ENCODE measurements around the gene EIF2S1. TPM values are rescaled to one million over a fixed set of nuclear protein-coding genes. Genes with fewer than 3 reads are reported as not detected.

Gene EIF2S1
- total and polyA plus RNA-seq, 4 donors: 32.3 to 84.6 (median 70.1) TPM

GRCh38 chr14:67396381-67396970 lies 36.3 kb downstream of the EIF2S1 start:
- Histone ChIP-seq H3K27ac (ENCODE audit: low read depth in 1 of 2, low read length in 2 of 2) (no peak overlapping the region), H3K27me3 (ENCODE audit: control insufficient read depth in 4 of 4, insufficient read depth in 4 of 4, low read length in 3 of 4) (no peaks in the 10 kb centered on the region), H3K36me3 (ENCODE audit: control insufficient read depth in 4 of 4, insufficient read depth in 3 of 4, low read depth in 1 of 4, low read length in 3 of 4) (no peaks in the 10 kb centered on the region), H3K4me3 (ENCODE audit: low read depth in 1 of 3, low read length in 3 of 3) (no peak overlapping the region), H3K9me3 (ENCODE audit: control insufficient read depth in 4 of 4, low read length in 3 of 4) (no peaks in the 10 kb centered on the region), H3K4me1 (ENCODE audit: control insufficient read depth in 4 of 4, insufficient read depth in 4 of 4, low read length in 3 of 4) (peaks cover 0 to 4% (median 1%) of the 10 kb centered on the region in 4 donors), H3K9ac (ENCODE audit: low read depth in 1 of 2, low read length in 2 of 2) (no peak overlapping the region)
- WGBS: 88% methylated on average over 2 of the region's 2 CpGs
- no peak for DNase-seq (ENCODE audit: low spot score)
- TF ChIP-seq NR2F2 (IDR thresholded peaks at IDR 0.05): no peak
- TF ChIP-seq REST (IDR thresholded peaks at IDR 0.05): no peak
- no peak for TF ChIP-seq RXRA (IDR thresholded peaks at IDR 0.05)

GRCh38 chr14:67397536-67397935 lies 37.4 kb downstream of the EIF2S1 start:
- Histone ChIP-seq H3K9me3 (ENCODE audit: control insufficient read depth in 4 of 4, low read length in 3 of 4) (no peaks in the 10 kb centered on the region), H3K9ac (ENCODE audit: low read depth in 1 of 2, low read length in 2 of 2) (no peak overlapping the region), H3K27ac (ENCODE audit: low read depth in 1 of 2, low read length in 2 of 2) (no peak overlapping the region), H3K36me3 (ENCODE audit: control insufficient read depth in 4 of 4, insufficient read depth in 3 of 4, low read depth in 1 of 4, low read length in 3 of 4) (no peaks in the 10 kb centered on the region), H3K27me3 (ENCODE audit: control insufficient read depth in 4 of 4, insufficient read depth in 4 of 4, low read length in 3 of 4) (no peaks in the 10 kb centered on the region), H3K4me3 (ENCODE audit: low read depth in 1 of 3, low read length in 3 of 3) (no peak overlapping the region), H3K4me1 (ENCODE audit: control insufficient read depth in 4 of 4, insufficient read depth in 4 of 4, low read length in 3 of 4) (peaks cover 0 to 4% (median 1%) of the 10 kb centered on the region in 4 donors)
- TF ChIP-seq JUND (IDR thresholded peaks at IDR 0.05) (no peak), RXRA (IDR thresholded peaks at IDR 0.05) (no peak), REST (IDR thresholded peaks at IDR 0.05) (no peak), HNF4A (conservative IDR thresholded peaks at IDR 0.05) (no peak), FOXA1 (IDR thresholded peaks at IDR 0.05) (no peak), HNF4G (IDR thresholded peaks at IDR 0.05) (no peak), GABPA (IDR thresholded peaks at IDR 0.05 in 1 of 2, conservative IDR thresholded peaks at IDR 0.05 in 1 of 2) (no peak), NR2F2 (IDR thresholded peaks at IDR 0.05) (no peak), EGR1 (IDR thresholded peaks at IDR 0.05; ENCODE audit: low read depth in 2 of 2) (no peak), TAF1 (conservative IDR thresholded peaks at IDR 0.05) (no peak), YY1 (IDR thresholded peaks at IDR 0.05) (no peak)
- TF ChIP-seq, protein P1, sequence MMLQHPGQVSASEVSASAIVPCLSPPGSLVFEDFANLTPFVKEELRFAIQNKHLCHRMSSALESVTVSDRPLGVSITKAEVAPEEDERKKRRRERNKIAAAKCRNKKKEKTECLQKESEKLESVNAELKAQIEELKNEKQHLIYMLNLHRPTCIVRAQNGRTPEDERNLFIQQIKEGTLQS (IDR thresholded peaks at IDR 0.05): no peak
- TF ChIP-seq, protein P2, sequence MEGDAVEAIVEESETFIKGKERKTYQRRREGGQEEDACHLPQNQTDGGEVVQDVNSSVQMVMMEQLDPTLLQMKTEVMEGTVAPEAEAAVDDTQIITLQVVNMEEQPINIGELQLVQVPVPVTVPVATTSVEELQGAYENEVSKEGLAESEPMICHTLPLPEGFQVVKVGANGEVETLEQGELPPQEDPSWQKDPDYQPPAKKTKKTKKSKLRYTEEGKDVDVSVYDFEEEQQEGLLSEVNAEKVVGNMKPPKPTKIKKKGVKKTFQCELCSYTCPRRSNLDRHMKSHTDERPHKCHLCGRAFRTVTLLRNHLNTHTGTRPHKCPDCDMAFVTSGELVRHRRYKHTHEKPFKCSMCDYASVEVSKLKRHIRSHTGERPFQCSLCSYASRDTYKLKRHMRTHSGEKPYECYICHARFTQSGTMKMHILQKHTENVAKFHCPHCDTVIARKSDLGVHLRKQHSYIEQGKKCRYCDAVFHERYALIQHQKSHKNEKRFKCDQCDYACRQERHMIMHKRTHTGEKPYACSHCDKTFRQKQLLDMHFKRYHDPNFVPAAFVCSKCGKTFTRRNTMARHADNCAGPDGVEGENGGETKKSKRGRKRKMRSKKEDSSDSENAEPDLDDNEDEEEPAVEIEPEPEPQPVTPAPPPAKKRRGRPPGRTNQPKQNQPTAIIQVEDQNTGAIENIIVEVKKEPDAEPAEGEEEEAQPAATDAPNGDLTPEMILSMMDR (IDR thresholded peaks at IDR 0.05; ENCODE audit: low read depth, low read length, missing input control): no peak
- TF ChIP-seq, protein P3, sequence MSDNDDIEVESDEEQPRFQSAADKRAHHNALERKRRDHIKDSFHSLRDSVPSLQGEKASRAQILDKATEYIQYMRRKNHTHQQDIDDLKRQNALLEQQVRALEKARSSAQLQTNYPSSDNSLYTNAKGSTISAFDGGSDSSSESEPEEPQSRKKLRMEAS (IDR thresholded peaks at IDR 0.05): no peak
- WGBS: 97% methylated on average over 9 of the region's 9 CpGs
- DNase-seq (ENCODE audit: low spot score): no peak

Data from liver (tissue), 9 donors.